Parietal lobe (tissue), 2 donors: ENCODE data around the gene TMEM86B. TPM values are rescaled to one million over a fixed set of nuclear protein-coding genes. Genes with fewer than 3 reads are reported as not detected.

ENCODE experiments used
- small RNA-seq: library from RNA; depleted of rRNA; stranded (forward); fragments of <200 nt; gene quantifications from one replicate; pipeline ENCODE3, GENCODE V24; 2014; ENCODE audit warnings: low replicate concordance
- total RNA-seq: library from RNA; depleted of rRNA; stranded (reverse); fragments of >200 nt; gene quantifications from one replicate; pipeline ENCODE4 v1.2.3, GENCODE V29; 2014

TMEM86B gene
- total RNA-seq: 4.4 TPM

DNA sequence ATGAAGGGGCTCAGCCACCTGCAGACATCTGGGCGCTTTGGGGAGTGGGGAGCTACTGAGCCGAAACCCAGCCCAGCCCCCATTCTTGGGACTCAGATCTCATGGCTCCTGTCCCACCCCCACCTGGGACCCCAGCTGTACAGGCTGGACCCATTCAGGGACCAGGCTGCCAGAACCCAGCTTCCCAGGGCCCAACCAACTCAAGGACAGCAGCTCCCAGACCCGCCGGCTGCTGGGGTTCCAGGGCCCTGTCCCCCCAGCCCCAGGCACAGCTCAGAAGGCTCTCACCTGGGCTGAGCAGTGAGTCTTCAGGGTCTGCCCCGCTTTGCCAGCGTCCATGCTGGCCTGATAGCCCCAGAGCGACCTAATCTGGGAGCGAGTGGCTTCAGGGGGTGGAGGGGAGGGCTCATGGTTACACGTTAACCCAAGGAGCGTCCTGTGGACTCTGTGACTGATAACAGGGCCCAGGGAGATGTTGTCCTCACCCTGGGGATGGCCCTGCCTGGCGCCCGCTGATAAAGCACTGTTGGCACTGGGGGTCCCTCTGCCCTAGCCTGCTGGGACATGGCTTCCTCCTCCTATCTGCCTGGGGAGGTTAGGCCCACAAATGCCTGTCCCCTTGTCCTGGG lies at the start of gene TMEM86B:
Gene TMEM86B, minus strand, starts transcription at position 361 of the 629 bp plus-strand sequence. Its CDS starts 22 bp downstream, at position 339.

GRCh38 chr19:55258828-55259539 lies 30.4 kb upstream of the TMEM86B start, which contains the start of gene PPP6R1:
Gene PPP6R1 (minus strand): TSS chr19:55259017. CDS start chr19:55247103, 11,914 bp downstream.

DNA sequence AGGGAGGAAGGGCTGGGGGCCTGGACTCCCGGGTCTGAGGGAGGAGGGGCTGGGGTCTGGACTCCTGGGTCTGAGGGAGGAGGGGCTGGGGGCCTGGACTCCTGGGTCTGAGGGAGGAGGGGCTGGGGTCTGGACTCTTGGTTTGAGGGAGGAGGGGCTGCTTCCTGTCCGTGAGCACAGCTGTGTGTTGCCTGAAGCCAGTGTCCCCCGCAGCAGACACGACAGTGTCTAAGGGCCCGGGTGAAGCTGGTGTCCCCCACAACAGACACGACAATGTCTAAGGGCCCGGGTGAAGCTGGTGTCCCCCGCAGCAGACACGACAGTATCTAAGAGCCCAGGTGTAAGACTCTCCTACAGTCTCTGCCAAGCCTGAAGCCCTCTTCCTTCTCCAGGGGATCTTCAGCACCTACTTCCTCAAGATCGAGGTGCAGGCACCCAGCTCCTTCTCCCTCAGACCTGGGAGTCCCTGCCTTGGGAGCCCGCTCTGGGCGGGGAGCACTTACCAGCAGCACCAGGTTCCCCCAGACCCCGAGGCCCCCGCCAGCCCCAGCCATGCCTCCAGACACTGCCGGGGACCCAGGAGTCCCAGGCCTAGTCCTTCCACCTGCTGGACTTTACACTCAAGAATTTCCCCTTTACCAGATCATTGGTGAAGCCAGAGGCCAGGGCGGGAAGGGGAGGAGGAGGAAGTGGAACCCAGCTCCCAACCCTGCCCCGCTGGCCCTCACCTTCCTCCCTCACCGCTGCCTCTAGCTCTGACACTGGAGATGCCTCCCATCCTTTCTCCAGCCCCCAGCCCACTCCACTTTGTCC lies 19.5 kb downstream of the TMEM86B start, which contains the start of gene PTPRH:
Gene PTPRH, minus strand, starts transcription at position 622 of the 813 bp plus-strand sequence. Its CDS starts 68 bp downstream, at position 554.

GRCh38 chr19:55179606-55180484 lies 48.7 kb downstream of the TMEM86B start, which contains the start of gene SYT5:
Gene SYT5 (minus strand): TSS chr19:55180289. CDS start chr19:55179041, 1,248 bp downstream.

Small RNA genes within 50 kb of the gene (small RNA-seq; reads per million reads assigned to genes)
- gene MIR6802: not detected
- not detected for gene MIR6803
- gene MIR6804: not detected

Other genes starting within 250 kb of the TMEM86B start
- gene GP6, start 190.5 kb downstream of the TMEM86B start, total RNA-seq: 0.94 TPM
- gene RDH13, start 165.6 kb downstream of the TMEM86B start, total RNA-seq: 31.0 TPM
- gene EPS8L1, start 152.9 kb downstream of the TMEM86B start, total RNA-seq: 3.1 TPM
- gene PPP1R12C, start 111.1 kb downstream of the TMEM86B start, total RNA-seq: 32.6 TPM
- 0.94 TPM for gene TNNT1, start 79.6 kb downstream of the TMEM86B start, total RNA-seq
- gene TNNI3, start 71.0 kb downstream of the TMEM86B start, total RNA-seq: 0.94 TPM
- 0.94 TPM for gene DNAAF3, start 62.1 kb downstream of the TMEM86B start, total RNA-seq
- 47.9 TPM for gene SYT5, start 48.5 kb downstream of the TMEM86B start, total RNA-seq
- gene PTPRH, start 19.3 kb downstream of the TMEM86B start, total RNA-seq: not detected
- gene PPP6R1, start 30.3 kb upstream of the TMEM86B start, total RNA-seq: 25.0 TPM
- gene HSPBP1, start 51.3 kb upstream of the TMEM86B start, total RNA-seq: 20.3 TPM
- 82.9 TPM for gene BRSK1, start 55.2 kb upstream of the TMEM86B start, total RNA-seq
- gene TMEM150B, start 96.6 kb upstream of the TMEM86B start, total RNA-seq: not detected
- 15.0 TPM for gene KMT5C, start 111.1 kb upstream of the TMEM86B start, total RNA-seq
- not detected for gene COX6B2, start 126.0 kb upstream of the TMEM86B start, total RNA-seq
- not detected for gene GARIN5B, start 134.5 kb upstream of the TMEM86B start, total RNA-seq
- not detected for gene IL11, start 141.7 kb upstream of the TMEM86B start, total RNA-seq
- gene TMEM190, start 148.1 kb upstream of the TMEM86B start, total RNA-seq: not detected
- gene TMEM238, start 155.5 kb upstream of the TMEM86B start, total RNA-seq: not detected
- 157 TPM for gene RPL28, start 157.2 kb upstream of the TMEM86B start, total RNA-seq
- gene UBE2S, start 179.0 kb upstream of the TMEM86B start, total RNA-seq: 22.8 TPM
- gene SHISA7, start 214.5 kb upstream of the TMEM86B start, total RNA-seq: 8.5 TPM
- 13.1 TPM for gene ISOC2, start 232.9 kb upstream of the TMEM86B start, total RNA-seq
- gene C19orf85, start 236.0 kb upstream of the TMEM86B start, total RNA-seq: not detected
- gene ZNF628, start 247.9 kb upstream of the TMEM86B start, total RNA-seq: 1.6 TPM